Heart left ventricle (tissue), 16 donors: ENCODE measurements around the gene FRMPD4. TPM values are rescaled to one million over a fixed set of nuclear protein-coding genes. Genes with fewer than 3 reads are reported as not detected.

Experiments
- ATAC-seq, 4 donors: fragments of 200-7000 bp; cut with Tn5 transposase; one replicate each; pipeline ENCODE4 v1.9.1; 2020 to 2022; ENCODE audit warnings: moderate library complexity in 4 of 4, mild to moderate bottlenecking in 3 of 4, moderate number of reproducible peaks in 1 of 4
- DNase-seq, 5 donors: peaks; one replicate each; pipeline ENCODE4 v3.0.0-alpha.2; 2020
- H3K27ac ChIP-seq, 12 donors: fragments of 200-600 bp; sonication (generic) in 4 of 12; one replicate each; pipeline versions ENCODE4 v1.5.0 to v1.8.0; 2016 to 2022; ENCODE audit warnings: mild to moderate bottlenecking in 2 of 12
- H3K27me3 ChIP-seq, 9 donors: fragments of 200-600 bp; sonication (generic) in 2 of 9; one replicate each; pipeline versions ENCODE4 v1.5.1 to v1.8.0; 2016 to 2022; ENCODE audit warnings: mild to moderate bottlenecking in 3 of 9
- H3K36me3 ChIP-seq, 9 donors: fragments of 200-600 bp; sonication (generic) in 2 of 9; one replicate each; pipeline versions ENCODE4 v1.5.0 to v1.8.0; 2018 to 2022; ENCODE audit warnings: mild to moderate bottlenecking in 2 of 9
- H3K4me1 ChIP-seq, 12 donors: fragments of 200-600 bp; sonication (generic) in 4 of 12; one replicate each; pipeline versions ENCODE4 v1.5.0 to v1.8.0; 2016 to 2022; ENCODE audit warnings: mild to moderate bottlenecking in 3 of 12
- H3K4me3 ChIP-seq, 12 donors: fragments of 200-600 bp; sonication (generic) in 4 of 12; one replicate each; pipeline versions ENCODE4 v1.5.0 to v1.8.0; 2017 to 2022; ENCODE audit warnings: mild to moderate bottlenecking in 9 of 12, moderate library complexity in 4 of 12
- H3K9me3 ChIP-seq, 12 donors: fragments of 200-600 bp; sonication (generic) in 4 of 12; one replicate each; pipeline versions ENCODE4 v1.5.0 to v1.8.0; 2016 to 2022; ENCODE audit warnings: mild to moderate bottlenecking in 1 of 12
- CTCF ChIP-seq, 12 donors: fragments of 200-600 bp; sonication (generic) in 4 of 12; IDR thresholded peaks; one replicate each; pipeline versions ENCODE4 v1.5.0 to v1.8.0; 2018 to 2022; ENCODE audit warnings: antibody characterized with exemption in 12 of 12, mild to moderate bottlenecking in 5 of 12
- POLR2A ChIP-seq, 2 donors: fragments of 450-650 bp; IDR thresholded peaks; one replicate each; pipeline ENCODE4 v1.6.1; 2017; ENCODE audit warnings: antibody characterized with exemption in 2 of 2, mild to moderate bottlenecking in 2 of 2, moderate library complexity in 2 of 2
- WGBS, 4 donors: extraction: QIAGEN DNeasy Blood & Tissue Kit in 2 of 4; methylation state at CpG; one replicate each; pipeline versions ENCODE4 v1.1.5 to v1.1.7; 2013 to 2018; 5-methylcytosine and 5-hydroxymethylcytosine counted together
- intact Hi-C, 10 donors: fragments of 100-400 bp; cut with DNase I; formaldehyde crosslinking; loops; one replicate each; pipeline versions ENCODE4 v1.11.1 to v1.14.2; 2022
- polyA plus RNA-seq, 2 donors: library from polyadenylated mRNA; stranded (reverse); fragments of 200-250 nt; gene quantifications; one replicate each; pipeline ENCODE4 v1.2.3, GENCODE V29; 2013
- total RNA-seq, 9 donors: library from RNA; depleted of rRNA in 2 of 9; stranded (reverse); fragments of >200 nt in 2 of 9; fragmentation: NEBNext Ultra II Directional in 3 of 9; extraction: Animal tissue kit (Norgen Biotek cat#: 25700) in 3 of 9; gene quantifications; one replicate each; pipeline versions ENCODE4 v1.1.0 to v1.2.4, GENCODE V29; 2016 to 2023
- donor health status: ischemic (EF 13 %, LVEDD 7.1; RV severe dilation, severe dysfunction).
- donor health status: healthy with polysubstance abuse.
- donor health status: DM: no; HTN: yes; CAD: no.
- donor health status: DM: no; HTN: no; CAD: no.
- donor health status: ischemic (EF 25% LVEDD 6.9; RV normal size, moderate dysfunction).
- donor health status: ischemic (EF 25% LVEDD 5.7; RV mildly dilated, moderate dysfunction).
- donor health status: healthy.
- donor health status: DM: yes; HTN: yes; CAD: no.
- donor health status: ischemic (EF 35%, LVEDD 5.7; RV mildly dilated, moderate dysfunction).
- donor health status: nonischemic (EF 11% LVEDD 7.7; RV severe dilation, severe dysfunction).
- donor health status: DM: yes; HTN: yes; CAD: no.
- donor health status: PGD.
- donor health status: ischemic (EF 29% LVEDD 5.4; RV normal size, mild dysfunction).
- donor health status: nonischemic (EF 23%, LVEDD 6.1; RV moderate dilation, normal function).

The FRMPD4 gene
- total and polyA plus RNA-seq, 11 donors, result 0.07 to 4.2 (median 1.4) TPM

GRCh38 chrX:12330841-12331240 is 192.6 kb downstream of the FRMPD4 start:
- H3K27ac ChIP-seq, result no peak overlapping the region
- no peaks in the 10 kb centered on the region for H3K27me3 ChIP-seq
- no peaks in the 10 kb centered on the region for H3K36me3 ChIP-seq
- WGBS, 4 donors, result 75 to 94% (median 86%) methylated on average over 3 of the region's 3 CpGs
- no peak for ATAC-seq
- no peak for DNase-seq
- intact Hi-C loops, result no loop called here
- H3K4me3 ChIP-seq, result no peak overlapping the region
- TF ChIP-seq POLR2A (IDR thresholded peaks at IDR 0.05) (no peak), CTCF (IDR thresholded peaks at IDR 0.05) (no peak)
- H3K4me1 ChIP-seq, result no peaks in the 10 kb centered on the region
- no peaks in the 10 kb centered on the region for H3K9me3 ChIP-seq

- 62 to 83% (median 71%) methylated on average over 3 of the region's 3 CpGs for WGBS, 4 donors
- no peak for DNase-seq
- Histone ChIP-seq H3K36me3 (no peaks in the 10 kb centered on the region), H3K27me3 (no peaks in the 10 kb centered on the region), H3K27ac (no peak overlapping the region), H3K4me1 (no peaks in the 10 kb centered on the region), H3K9me3 (no peaks in the 10 kb centered on the region), H3K4me3 (no peak overlapping the region)
- ATAC-seq, result no peak
- intact Hi-C loops, result no loop called here
- TF ChIP-seq POLR2A (IDR thresholded peaks at IDR 0.05), result no peak
- no peak for TF ChIP-seq CTCF (IDR thresholded peaks at IDR 0.05)
Observed at GRCh38 chrX:12332786-12333347, 194.6 kb downstream of the FRMPD4 start.

- H3K9me3 ChIP-seq, result no peaks in the 10 kb centered on the region
- no peak overlapping the region for H3K4me3 ChIP-seq
- H3K27me3 ChIP-seq, result no peaks in the 10 kb centered on the region
- H3K4me1 ChIP-seq, result no peaks in the 10 kb centered on the region
- intact Hi-C loops, result no loop called here
- TF ChIP-seq CTCF (IDR thresholded peaks at IDR 0.05), result no peak
- no peak for TF ChIP-seq POLR2A (IDR thresholded peaks at IDR 0.05)
- DNase-seq (no peak), ATAC-seq (no peak)
- no peak overlapping the region for H3K27ac ChIP-seq
- H3K36me3 ChIP-seq, result no peaks in the 10 kb centered on the region
- WGBS, 4 donors, result 61 to 71% (median 70%) methylated on average over 2 of the region's 2 CpGs
Observed at GRCh38 chrX:12339921-12340320, 201.6 kb downstream of the FRMPD4 start.

- no peak for TF ChIP-seq CTCF (IDR thresholded peaks at IDR 0.05)
- TF ChIP-seq POLR2A (IDR thresholded peaks at IDR 0.05), result no peak
- intact Hi-C loops, result no loop called here
- H3K4me3 ChIP-seq, result no peak overlapping the region
- H3K27ac ChIP-seq, result no peak overlapping the region
- H3K36me3 ChIP-seq, result no peaks in the 10 kb centered on the region
- no peak for DNase-seq
- H3K9me3 ChIP-seq, result no peaks in the 10 kb centered on the region
- H3K27me3 ChIP-seq, result no peaks in the 10 kb centered on the region
- 76 to 91% (median 83%) methylated on average over 2 of the region's 2 CpGs for whole genome bisulfite sequencing, 4 donors
- ATAC-seq, result no peak
- H3K4me1 ChIP-seq, result no peaks in the 10 kb centered on the region
Observed at GRCh38 chrX:12344954-12345353, 206.7 kb downstream of the FRMPD4 start.
